Fibroblast of the aortic adventitia (primary cell): ENCODE measurements around the gene MISP3. TPM values are rescaled to one million over a fixed set of nuclear protein-coding genes. Genes with fewer than 3 reads are reported as not detected.

Experiments used
- DNase-seq: peaks from one replicate; pipeline ENCODE4 v3.0.0-alpha.2; 2010; ENCODE audit warnings: low read depth
- H3K4me3 ChIP-seq: 2 replicates; pipeline ENCODE4 v1.5.1; 2011; ENCODE audit warnings: low read depth, mild to moderate bottlenecking, control low read depth, low read length, moderate library complexity
- CTCF ChIP-seq: IDR thresholded peaks from 2 replicates; pipeline ENCODE4 v1.5.1; 2011; ENCODE audit warnings: mild to moderate bottlenecking, low read length, control low read depth, inconsistent platforms; ENCODE audit not compliant: insufficient read depth
- total RNA-seq: library from RNA; depleted of rRNA; stranded (reverse); fragments of >200 nt; gene quantifications from 2 replicates; pipeline ENCODE4 v1.2.3, GENCODE V29; 2012; ENCODE audit warnings: low replicate concordance

MISP3 gene
- total RNA-seq, 1 donor: 0.72 TPM

GRCh38 chr19:14102756-14103155, 30.2 kb downstream of the MISP3 start:
- H3K4me3 ChIP-seq: no peak overlapping the region
- DNase-seq: no peak
- no peak for TF ChIP-seq CTCF

DNA sequence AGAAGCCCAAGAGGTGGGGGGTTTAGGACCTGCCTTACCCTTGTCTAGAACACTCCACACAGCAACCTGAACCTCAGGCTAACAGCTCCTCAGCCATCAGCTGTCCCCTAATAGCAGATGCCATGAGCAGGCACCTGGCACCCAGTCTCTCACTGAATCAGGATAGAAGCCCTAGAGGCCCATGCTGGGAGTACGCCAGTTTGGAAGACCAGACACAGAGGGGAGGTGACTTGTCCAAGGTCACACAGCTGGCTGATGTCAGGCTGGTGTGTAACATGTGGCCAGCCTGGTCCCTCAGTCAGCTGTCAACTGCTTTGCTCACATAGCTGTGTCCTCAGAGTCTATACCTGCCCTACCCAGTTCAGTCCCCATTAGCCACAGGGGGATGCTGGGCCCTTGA, 30.7 kb downstream of the MISP3 start:
- no peak for DNase-seq
- no peak overlapping the region for H3K4me3 ChIP-seq
- no peak for TF ChIP-seq CTCF

- no peak for DNase-seq
- H3K4me3 ChIP-seq: no peak overlapping the region
- TF ChIP-seq CTCF: no peak
Observed at GRCh38 chr19:14105680-14106079, 33.1 kb downstream of the MISP3 start.

GRCh38 chr19:14106840-14107239, 34.3 kb downstream of the MISP3 start:
- no peak for TF ChIP-seq CTCF
- DNase-seq: no peak
- no peak overlapping the region for H3K4me3 ChIP-seq

GRCh38 chr19:14107581-14108461, 35.2 kb downstream of the MISP3 start:
- H3K4me3 ChIP-seq: no peak overlapping the region
- peak; percentile 69 for DNase-seq
- no peak for TF ChIP-seq CTCF

DNA sequence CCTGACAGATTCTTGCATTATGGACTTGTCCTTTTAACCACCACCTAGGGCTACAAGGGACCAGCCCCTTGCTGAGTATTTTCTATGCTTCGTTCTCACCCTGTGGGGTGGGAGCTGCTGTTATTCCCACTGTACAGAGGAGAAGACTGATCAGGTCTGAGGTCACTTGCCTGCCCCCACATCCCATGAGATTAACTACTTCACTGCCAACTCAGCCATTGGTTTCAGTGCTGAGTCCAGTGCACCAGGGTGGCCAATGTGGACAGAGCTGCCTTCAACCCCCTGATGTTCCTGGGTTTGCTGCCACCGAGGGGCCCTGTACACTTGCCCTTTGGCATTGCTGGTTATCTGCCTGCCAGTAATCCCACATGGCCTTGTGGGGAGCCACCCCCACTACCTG, 38.1 kb downstream of the MISP3 start:
- no peak for DNase-seq
- TF ChIP-seq CTCF: no peak

More for the DNA sequence above, 38.1 kb downstream of the MISP3 start:
- no peak overlapping the region for H3K4me3 ChIP-seq
